GM18498 (cell line): Measurements from ENCODE around the gene PTGFRN.

Experiments used
- ATAC-seq: cut with Tn5 transposase; IDR thresholded peaks from one replicate; pipeline ENCODE4 v1.9.1; 2021; ENCODE audit warnings: mild to moderate bottlenecking, moderate library complexity; ENCODE audit not compliant: unreplicated experiment

The PTGFRN gene

DNA sequence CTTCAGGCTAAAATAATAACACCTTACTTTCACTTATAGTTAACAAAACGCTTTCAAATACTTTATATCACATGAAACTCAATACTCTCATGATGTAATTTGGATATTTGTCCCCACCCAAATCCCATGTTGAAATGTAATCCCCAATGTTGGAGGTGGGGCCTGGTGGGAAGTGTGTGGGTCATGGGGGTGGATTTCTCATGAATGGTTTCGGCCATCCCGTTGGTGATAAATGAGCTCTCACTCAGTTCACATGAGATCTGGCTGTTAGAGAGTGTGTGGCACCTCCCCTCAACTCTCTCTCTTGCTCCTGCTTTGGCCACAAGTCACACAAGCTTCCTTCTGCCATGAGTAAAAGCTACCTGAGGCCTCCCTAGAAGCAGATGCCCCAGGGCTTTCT is 22.5 kb upstream of the PTGFRN start:
- ATAC-seq: no peak

DNA sequence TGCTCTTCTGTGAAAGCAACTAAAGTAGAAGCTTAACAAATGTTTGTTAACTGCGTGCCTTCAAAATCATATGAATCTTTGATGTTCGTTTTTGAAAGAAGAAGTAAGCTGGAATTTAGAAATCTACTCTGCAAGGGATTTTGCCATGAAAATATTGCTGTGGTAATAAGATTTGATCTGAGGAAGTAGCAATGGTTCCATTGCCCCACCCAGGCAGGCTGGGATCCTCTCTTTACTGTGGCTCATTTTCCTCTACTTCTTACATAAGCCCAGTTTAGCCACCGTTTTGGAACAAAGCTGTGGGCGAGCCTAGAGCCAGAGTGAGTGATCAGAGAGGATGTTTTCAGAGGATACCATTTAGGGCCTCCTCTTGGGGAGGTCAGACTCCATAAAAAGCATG is 20.3 kb upstream of the PTGFRN start:
- ATAC-seq: no peak

DNA sequence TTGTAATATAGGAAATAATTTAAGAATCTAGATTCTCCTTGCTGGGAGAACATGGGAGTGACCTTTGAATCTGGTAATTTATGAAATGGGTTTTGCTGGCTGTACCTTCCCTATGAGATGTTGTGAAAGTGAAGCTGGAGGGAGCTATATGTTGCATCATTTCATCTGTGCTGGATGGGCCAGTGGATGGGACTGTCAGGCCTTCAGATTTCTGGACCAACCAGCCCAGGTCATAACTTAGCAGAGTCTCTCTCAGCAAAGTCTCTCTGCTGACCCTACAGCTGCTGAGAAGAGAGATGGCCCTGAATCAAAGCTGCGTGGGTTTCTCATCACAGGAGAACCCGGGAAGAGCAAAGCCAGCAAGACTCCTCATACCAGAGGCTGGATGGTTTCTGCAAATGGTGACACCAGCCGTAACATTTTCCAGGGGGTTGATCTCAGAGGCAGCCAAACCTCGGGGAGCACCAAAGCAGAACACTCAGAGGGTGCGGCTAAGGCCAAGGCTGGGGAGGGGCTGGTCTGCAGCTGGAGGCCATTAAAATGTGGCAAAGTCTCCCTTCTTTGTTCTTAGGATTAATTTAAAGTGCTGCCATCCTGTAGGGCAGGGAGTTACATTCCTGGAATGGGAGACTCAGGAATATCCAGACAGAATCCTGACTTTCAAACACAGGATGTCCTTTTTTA is 18.2 kb upstream of the PTGFRN start:
- ATAC-seq: no peak

DNA sequence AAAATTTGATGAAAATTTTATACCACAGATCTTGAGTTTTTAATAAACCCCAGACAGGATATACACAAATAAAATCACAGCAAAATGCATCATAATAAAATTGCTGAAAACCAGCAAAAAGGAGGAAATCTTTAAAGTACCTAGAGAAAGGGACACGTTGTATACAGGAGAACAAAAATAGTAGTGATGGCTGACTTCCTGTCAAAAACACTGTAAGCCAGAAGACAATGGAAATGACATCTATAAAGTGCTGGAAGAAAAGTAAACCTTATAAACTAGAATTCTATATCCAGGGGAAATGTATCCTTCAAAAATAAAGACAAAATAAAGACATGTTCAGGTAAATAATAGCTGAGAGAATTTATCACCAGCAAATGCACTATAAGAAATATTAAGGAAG is 14.6 kb upstream of the PTGFRN start:
- ATAC-seq: no peak

DNA sequence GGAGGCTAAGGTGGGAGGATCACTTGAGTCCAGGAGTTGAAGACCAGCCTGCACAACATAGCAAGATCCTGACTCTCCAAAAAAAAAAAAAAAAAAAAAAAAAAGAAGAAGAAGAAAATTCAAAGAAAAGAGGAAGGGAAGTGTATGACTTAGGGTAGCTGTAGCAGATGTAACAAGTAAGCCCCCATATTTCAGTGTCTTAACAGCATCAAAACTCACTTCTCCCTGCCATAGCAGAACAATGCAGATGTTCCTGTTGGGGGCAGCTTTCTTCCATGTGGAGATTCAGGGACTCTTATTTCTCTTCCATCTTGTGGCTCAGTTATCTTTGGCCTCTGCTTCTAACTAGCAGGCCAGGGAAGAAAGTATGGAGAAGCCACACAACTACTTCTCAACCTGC is 10.2 kb upstream of the PTGFRN start:
- no peak for ATAC-seq

DNA sequence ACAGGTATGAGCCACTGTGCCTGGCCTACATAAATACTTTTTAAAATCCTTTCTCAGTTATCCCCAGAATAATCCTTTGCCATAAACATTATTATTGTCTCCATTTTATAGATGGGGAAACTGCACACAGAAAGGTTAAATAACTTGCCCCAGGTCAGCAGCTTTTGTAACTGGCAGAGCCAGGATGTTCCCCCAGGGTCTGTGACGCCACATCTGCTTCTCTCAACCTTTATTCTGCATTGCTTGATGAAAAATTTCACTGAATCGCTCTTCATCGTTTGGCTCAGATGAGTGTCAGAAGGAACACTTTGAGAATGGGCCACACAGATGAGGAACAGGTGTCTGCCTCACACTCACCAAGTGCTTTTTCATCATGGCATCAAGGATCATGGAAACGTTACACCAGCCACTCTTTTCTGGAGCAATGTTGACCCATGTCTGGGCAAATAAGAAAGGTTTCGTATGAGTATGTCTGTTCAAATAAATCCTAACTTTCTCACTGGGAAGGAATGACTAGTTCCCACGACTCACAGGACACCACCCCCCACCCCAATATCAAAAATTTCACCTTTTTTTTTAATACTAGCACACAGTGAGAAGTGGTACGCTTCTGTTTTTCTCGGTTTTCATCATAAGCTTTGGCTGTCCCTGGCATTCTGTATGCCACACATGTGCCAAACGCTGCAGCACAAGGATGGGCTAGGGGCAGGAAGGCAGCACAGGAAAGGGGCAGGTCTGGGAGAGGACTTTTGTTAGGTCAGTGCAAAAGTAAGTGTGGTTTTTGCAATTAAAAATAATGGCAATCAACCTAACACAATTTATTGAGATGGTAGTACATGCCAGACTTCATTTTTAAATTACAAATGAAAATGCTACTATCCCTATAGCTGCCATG is 9.0 kb upstream of the PTGFRN start:
- ATAC-seq: no peak

DNA sequence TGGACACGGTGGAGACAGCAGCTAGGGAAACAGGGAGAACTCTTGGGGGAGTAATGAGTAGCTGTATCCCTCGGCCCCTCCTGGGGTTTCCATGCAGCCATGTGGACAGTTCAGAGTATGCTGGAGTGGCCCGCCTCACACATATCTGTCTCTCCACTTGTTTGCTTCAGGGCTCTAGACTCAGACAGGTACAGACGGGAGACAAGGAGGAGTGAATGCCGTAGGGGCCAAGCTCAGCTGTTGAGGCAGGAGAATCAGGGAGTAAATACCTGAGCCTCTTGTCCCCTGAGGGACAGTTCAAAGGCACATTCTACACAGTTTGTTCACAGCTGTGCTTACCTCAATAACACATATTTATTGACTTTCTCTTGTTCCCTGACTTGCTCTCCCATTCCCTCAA is 7.7 kb upstream of the PTGFRN start:
- no peak for ATAC-seq

DNA sequence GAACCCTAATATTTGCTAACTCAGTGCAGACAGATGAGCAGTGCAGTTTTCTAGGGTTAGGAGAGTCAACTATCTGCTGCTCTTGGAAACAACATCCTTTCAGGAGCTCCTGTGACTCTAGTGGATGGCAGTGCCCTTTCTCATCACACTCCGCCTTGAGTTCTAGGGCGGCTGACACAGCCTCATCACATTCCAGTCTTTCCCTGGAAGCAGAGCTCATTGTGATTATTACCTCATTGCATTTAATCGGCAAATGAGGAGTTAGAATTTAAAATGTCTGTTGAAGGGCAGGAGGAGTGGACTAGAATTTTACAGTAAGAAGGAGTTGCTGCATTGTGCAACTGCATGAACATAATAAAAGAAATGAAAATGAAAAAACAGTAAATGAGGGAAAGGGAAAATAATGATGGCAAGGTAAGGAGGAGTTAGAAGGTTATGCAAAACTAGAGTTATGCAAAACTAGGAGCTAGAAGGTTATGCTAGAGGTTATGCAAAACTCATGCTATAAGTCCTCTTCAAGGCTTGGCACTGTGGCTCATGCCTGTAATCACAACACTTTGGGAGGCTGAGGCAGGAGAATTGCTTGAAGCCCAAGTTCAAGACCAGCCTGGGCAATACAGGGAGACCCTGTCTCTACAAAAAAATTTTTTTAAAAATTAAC is 6.9 kb upstream of the PTGFRN start:
- no peak for ATAC-seq

DNA sequence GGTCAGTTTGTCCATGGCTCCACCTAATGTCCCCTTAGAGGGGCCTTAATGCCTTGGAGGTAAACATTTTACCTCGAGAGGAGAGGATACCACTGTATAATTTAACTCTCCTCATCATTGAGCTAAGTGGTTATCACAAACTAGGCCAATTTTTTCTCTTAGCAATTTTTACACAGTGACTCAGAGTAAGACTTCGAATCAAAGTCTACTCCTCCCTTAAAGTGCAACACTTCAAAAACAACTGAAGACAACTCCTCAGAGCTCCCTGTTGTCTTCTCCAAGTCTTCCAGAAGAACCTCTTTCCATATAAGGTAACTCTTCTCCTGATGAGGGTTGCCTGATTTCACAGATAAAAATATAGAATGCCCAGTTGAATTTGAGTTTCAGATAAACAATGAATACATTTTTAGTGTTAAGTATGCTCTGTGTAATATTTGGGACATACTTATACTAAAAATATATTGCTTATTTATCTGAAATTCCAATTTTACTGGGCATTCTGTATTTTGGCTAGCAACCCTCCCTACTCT is 4.9 kb upstream of the PTGFRN start:
- no peak for ATAC-seq

DNA sequence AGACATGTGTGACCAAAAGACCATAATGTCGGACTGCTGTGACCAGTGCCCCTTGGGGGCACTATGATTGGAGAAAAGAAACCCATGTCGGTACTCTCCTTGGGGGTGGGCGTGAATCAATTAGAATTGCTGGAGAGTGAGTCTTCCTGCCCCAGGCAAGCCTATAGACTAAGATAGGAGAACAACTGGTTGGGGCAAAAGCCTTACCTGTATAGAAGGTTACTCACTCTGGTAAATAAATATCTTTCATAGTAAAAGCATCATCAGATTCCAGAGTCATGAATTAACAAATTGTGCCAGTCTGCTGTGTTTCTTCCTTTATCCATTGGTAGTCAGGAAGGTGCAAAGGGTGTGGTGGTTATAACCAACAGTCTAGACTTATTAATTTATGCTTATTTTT is 2.9 kb upstream of the PTGFRN start:
- no peak for ATAC-seq

DNA sequence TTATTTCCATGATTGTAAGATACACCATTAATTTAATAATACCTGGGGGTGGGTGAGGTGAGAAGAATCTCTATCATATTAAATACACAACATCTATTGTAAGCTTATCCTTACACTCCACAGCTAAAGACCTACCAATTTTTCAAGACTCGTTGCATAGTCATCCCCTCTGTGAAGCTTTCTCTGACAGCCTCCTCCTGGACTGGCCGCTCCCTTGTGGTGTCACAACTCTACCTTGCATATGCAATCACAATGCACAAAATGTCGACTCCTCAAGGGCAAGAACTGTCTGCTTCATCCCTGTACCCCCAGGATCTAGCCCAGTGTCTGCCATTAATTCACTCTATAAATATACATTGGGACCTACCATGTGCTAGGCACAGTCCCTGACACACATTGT is 2.4 kb upstream of the PTGFRN start:
- ATAC-seq: no peak

DNA sequence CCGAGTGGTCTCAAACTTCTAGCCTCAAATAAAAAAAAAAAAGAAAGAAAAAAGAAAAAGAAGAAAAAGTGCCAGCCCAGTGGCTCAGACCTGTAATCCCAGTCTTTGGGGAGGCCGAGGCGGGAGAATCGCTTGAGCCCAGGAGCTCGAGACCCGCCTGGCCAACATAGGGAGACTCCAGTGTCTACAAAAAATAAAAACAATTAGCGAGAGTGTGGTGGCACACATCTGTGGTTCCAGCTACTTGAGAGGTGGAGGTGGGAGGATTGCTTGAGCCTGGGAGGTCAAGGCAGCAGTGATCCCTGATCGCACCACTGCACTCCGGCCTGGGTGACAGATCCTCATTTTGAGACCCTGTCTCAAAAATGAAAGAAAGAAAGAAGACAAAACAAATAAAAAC is 1.4 kb upstream of the PTGFRN start:
- no peak for ATAC-seq

DNA sequence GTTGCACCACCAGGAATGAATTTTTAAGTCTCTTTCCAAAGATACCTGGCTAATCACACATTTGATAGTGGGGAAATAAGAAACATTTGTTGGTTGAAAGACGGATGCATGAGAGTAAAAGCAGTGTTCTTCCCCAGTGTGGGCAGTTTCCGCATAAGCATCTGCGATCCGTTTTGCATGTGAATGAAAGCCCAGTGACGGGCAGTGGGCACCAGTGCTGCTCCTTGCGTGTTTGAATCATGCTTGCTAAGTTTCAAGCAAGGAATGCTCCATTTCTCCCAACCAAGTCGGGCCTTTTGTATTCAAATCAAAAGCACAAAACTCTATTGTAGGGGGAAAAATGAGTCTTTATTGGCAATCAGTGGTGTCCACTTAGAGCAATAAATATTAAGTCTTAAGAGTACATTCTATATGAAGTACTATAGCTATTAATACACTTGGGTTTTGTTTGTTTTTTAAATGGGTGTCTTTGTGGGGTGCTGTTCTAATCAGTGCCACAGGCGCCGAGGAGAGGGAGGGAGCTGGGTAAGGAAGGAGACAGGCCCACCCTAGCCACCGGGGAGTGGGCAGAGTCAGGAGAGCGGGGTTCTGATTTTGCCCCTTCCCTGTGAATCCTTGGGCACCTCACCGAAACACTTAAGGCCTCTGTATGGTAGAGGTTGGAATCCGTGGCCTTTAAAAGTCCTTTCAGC is 750 bp upstream of the PTGFRN start:
- ATAC-seq: no peak

DNA sequence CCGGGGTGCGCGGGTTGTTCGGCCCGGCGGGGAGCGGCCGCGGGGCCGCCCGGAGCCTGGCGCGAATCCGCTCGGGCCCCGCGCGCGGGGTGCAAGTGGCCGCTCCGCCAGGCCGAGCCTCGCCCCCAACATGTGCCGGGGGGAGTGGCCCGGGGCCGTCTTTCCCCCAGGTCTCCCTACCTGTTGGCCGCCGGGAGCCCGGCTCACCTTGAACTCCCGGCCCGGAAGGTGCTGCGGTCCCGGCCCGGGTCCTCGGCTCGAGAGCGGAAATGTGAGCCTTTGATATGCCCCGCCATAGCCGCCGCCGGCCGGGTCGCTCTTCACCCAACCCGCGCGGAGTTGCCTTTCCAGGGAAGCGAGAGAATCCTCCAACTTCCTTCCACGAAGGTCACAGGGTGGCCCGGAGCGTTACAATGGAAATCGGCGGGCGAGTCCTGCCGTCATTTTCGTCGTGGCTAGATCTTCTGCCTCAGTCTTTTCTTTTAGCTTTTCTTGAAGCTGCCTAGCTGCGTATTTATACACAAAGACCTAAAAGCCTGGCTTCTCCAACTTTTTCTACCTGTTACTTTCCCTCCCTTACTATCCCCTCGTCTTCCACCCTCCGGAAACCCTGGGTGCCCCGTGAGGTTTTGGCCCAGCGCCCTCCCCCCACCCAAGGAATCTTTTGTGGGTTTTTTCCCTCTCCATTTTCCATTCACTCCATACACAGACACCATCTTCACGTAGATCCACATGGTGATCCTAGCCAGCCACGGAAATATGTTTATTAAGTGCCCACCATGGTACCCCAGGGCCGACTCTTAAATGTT is 867 bp downstream of the PTGFRN start:
- ATAC-seq: peak; percentile 45

DNA sequence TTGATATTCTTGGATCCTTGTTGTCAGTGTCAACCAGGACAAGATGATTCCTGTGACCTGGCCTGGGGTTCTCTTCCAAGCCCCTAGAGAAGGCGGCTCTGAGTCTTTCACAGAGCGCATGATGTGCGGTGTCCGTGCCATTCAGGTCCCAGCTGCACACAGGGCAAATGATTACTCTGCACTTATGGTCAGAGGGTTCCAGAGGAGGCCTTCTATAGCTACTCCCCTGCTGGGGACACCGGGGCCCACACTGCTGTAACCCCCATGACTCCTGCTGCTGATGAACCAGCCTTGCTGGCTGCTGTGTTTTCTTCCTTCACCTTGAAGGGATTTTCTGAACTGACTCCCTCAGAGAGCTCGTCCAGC is 1.5 kb downstream of the PTGFRN start:
- no peak for ATAC-seq

DNA sequence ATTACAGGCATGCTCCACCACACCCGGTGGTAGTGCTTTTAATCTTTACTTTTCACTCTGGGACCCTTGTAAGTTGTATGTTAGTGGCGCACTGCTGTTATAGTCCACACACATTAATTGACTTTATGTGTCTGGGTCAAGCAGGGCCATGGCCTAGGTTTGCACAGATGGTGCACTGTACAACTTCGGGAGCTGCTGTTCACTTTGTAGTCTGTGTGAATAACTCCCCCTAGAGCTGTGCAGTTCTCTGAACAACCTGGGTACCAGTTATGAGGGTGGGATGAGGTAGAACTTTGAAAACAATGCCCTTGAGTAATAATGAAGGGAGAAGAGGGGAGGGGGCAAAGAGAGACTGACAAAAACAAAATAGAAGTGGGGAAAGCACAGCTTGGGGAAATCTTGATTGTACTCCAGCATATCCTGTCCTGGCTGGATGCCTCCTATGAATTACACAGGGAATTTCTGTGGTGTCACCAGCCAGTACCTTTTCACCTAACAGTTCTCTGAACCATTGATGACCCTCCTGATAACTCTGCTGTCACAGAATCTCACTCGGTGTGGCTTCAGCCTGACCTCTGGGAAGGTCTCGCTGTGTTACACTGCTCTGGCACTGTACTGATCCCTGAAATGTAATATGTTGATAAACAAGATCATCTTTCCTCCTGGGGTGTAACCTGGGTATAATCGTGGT is 2.2 kb downstream of the PTGFRN start:
- ATAC-seq: no peak

DNA sequence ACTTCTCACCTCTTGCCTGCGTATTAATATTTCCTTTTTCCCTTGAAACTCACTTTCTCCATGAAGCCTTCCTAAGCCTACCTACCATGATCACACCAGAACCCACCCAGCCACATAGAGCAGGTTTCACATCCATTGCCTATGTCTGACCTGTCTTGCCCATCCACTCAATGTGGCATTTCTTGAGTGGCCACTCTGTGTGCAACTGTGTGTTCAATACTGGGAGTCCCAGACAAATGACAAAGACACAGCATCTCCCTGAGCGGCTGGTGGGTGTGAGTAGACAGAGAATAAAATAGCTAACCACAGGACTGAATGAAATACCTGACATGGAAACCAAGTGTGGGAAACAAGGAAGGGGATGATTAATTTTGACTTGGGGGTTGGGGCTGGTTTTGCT is 3.1 kb downstream of the PTGFRN start:
- no peak for ATAC-seq

DNA sequence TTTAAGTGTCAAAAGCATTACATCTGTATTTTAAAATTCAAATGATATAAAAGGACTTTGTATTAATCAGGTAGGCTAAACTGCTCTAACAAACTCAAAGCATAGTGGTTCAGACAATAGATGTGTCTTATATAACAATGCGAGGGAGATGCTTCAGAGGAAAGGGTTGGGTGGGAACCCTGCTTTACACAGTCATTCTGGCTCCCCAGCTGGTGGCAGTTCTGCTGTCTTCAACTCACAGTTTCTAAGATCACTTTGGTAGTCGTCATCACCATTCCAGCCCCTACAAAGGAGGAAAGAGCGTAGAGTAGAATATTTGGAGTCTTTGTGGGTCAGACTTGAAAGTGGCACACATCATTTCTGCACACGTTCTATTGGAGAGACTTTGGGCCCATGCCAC is 4.2 kb downstream of the PTGFRN start:
- no peak for ATAC-seq

DNA sequence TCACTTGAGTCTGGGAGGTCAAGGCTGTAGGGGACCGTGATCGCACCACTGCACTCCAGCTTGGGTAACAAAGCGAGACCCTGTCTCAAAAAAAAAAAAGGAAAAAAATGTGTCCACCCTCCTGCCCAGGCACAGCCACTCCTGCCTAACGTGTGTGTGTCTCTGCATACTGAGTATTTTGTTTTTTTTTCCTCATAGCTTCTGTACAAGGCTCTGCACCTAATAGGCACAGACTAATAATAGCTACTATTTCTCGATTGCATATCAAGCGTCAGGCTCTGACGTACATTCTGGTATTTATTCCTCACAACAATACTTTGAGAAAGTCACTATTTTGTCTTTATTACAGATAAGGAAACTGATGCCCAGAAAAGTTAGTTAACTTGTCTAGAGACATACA is 5.0 kb downstream of the PTGFRN start:
- no peak for ATAC-seq
